ENCODE results near the gene UBTD1. TPM values are rescaled to one million over a fixed set of nuclear protein-coding genes. Genes with fewer than 3 reads are reported as not detected.
"Not testable (repeated sequence)": the region's sequence is repeated elsewhere in the genome, so short reads cannot be mapped to it uniquely, and the experiment has no call there.

UBTD1 gene
- total RNA-seq, 4 donors from 2014 or later, result 2.9 to 16.2 (median 8.9) TPM

GRCh38 chr10:97466755-97467154, 32.0 kb upstream of the UBTD1 start:
- Histone ChIP-seq H3K4me3 (no peak overlapping the region), H3K36me3 (peaks cover 7 to 100% of the 10 kb centered on the region in 2 donors), H3K27ac (peak overlapping the region in 1 of 4 donors; percentile 5), H3K27me3 (no peaks in the 10 kb centered on the region), H3K4me1 (peaks cover 0 to 13% (median 0%) of the 10 kb centered on the region in 3 donors), H3K9me3 (no peaks in the 10 kb centered on the region)
- TF ChIP-seq CTCF (IDR thresholded peaks at IDR 0.05), result no peak
- no peak for TF ChIP-seq POLR2A (IDR thresholded peaks at IDR 0.05)
- TF ChIP-seq EP300 (IDR thresholded peaks at IDR 0.05), result no peak
- TF ChIP-seq POLR2AphosphoS5 (IDR thresholded peaks at IDR 0.05), result no peak
- no peak for ATAC-seq
- WGBS, 2 donors (ENCODE audit: low coverage in 1 of 2), result 80% methylated on average over 3 of the region's 4 CpGs; no CpG with 5 or more reads in 1 of the 2 donors

GRCh38 chr10:97468162-97468561, 30.6 kb upstream of the UBTD1 start:
- peaks cover 7 to 100% of the 10 kb centered on the region in 2 donors for H3K36me3 ChIP-seq
- peak overlapping the region in 1 of 4 donors; percentile 9 for H3K27ac ChIP-seq
- no peaks in the 10 kb centered on the region for H3K9me3 ChIP-seq
- no peaks in the 10 kb centered on the region for H3K27me3 ChIP-seq
- WGBS, 2 donors (ENCODE audit: low coverage in 1 of 2), result 67 to 73% methylated on average over 1 of the region's 3 CpGs
- no peak for ATAC-seq
- peaks cover 0 to 13% (median 0%) of the 10 kb centered on the region in 3 donors for H3K4me1 ChIP-seq
- TF ChIP-seq POLR2A (IDR thresholded peaks at IDR 0.05) (no peak), POLR2AphosphoS5 (IDR thresholded peaks at IDR 0.05) (no peak), EP300 (IDR thresholded peaks at IDR 0.05) (no peak)
- H3K4me3 ChIP-seq, result no peak overlapping the region

- H3K4me3 ChIP-seq, H3K4me1 ChIP-seq, H3K27ac ChIP-seq, ATAC-seq, H3K27me3 ChIP-seq, H3K9me3 ChIP-seq: not testable (repeated sequence)
- H3K36me3 ChIP-seq, result peaks cover 7 to 100% of the 10 kb centered on the region in 2 donors
- WGBS, 2 donors (ENCODE audit: low coverage in 1 of 2), result 87 to 97% methylated on average over 3 to 5 of the region's 12 CpGs
Observed at GRCh38 chr10:97468781-97469180, 29.9 kb upstream of the UBTD1 start.

GRCh38 chr10:97474918-97475317, 23.8 kb upstream of the UBTD1 start:
- no peaks in the 10 kb centered on the region for H3K27me3 ChIP-seq
- H3K4me1 ChIP-seq, result peaks cover 0 to 13% (median 3%) of the 10 kb centered on the region in 3 donors
- H3K9me3 ChIP-seq, result no peaks in the 10 kb centered on the region
- no peak overlapping the region for H3K4me3 ChIP-seq
- peaks cover 7 to 100% of the 10 kb centered on the region in 2 donors for H3K36me3 ChIP-seq
- ATAC-seq, result no peak
- H3K27ac ChIP-seq, result no peak overlapping the region
- TF ChIP-seq POLR2A (IDR thresholded peaks at IDR 0.05) (no peak), EP300 (IDR thresholded peaks at IDR 0.05) (no peak), POLR2AphosphoS5 (IDR thresholded peaks at IDR 0.05) (no peak), CTCF (IDR thresholded peaks at IDR 0.05) (no peak)
- WGBS, 2 donors (ENCODE audit: low coverage in 1 of 2), result 90 to 100% methylated on average over 4 of the region's 4 CpGs

GRCh38 chr10:97475936-97476594, 22.7 kb upstream of the UBTD1 start:
- H3K9me3 ChIP-seq, result no peaks in the 10 kb centered on the region
- no peak for ATAC-seq
- TF ChIP-seq EP300 (IDR thresholded peaks at IDR 0.05) (no peak), POLR2AphosphoS5 (IDR thresholded peaks at IDR 0.05) (no peak), CTCF (IDR thresholded peaks at IDR 0.05) (no peak), POLR2A (IDR thresholded peaks at IDR 0.05) (no peak)
- 47 to 100% methylated on average over 1 to 2 of the region's 2 CpGs for WGBS, 2 donors (ENCODE audit: low coverage in 1 of 2)
- H3K27me3 ChIP-seq, result no peaks in the 10 kb centered on the region
- no peak overlapping the region for H3K27ac ChIP-seq
- peaks cover 0 to 100% of the 10 kb centered on the region in 2 donors for H3K36me3 ChIP-seq
- no peak overlapping the region for H3K4me3 ChIP-seq
- H3K4me1 ChIP-seq, result peaks cover 0 to 24% (median 3%) of the 10 kb centered on the region in 3 donors

- 58 to 63% methylated on average over 3 to 4 of the region's 4 CpGs for WGBS, 2 donors (ENCODE audit: low coverage in 1 of 2)
- H3K27me3 ChIP-seq, H3K27ac ChIP-seq, H3K4me3 ChIP-seq, H3K9me3 ChIP-seq, ATAC-seq: not testable (repeated sequence)
- Histone ChIP-seq H3K4me1 (peaks cover 0 to 37% (median 3%) of the 10 kb centered on the region in 3 donors), H3K36me3 (peaks cover 0 to 90% of the 10 kb centered on the region in 2 donors)
Observed at GRCh38 chr10:97479410-97479809, 19.3 kb upstream of the UBTD1 start.
